Neuron (in vitro differentiated cells): ENCODE measurements around the gene LZIC.
A peak's percentile ranks its signal among the peaks of the same experiment; 100 is the strongest.
"Not testable (repeated sequence)": the region's sequence is repeated elsewhere in the genome, so short reads cannot be mapped to it uniquely, and the experiment has no call there.

Experiments used
- H2AFZ ChIP-seq: one replicate; pipeline ENCODE4 v1.6.1; 2013; ENCODE audit warnings: low read depth, mild to moderate bottlenecking, inconsistent platforms, low read length, moderate library complexity
- H3K27me3 ChIP-seq: one replicate; pipeline ENCODE4 v1.6.1; 2013; ENCODE audit warnings: low read length; ENCODE audit not compliant: insufficient read depth
- H3K36me3 ChIP-seq: one replicate; pipeline ENCODE4 v1.6.1; 2013; ENCODE audit warnings: low read length; ENCODE audit not compliant: insufficient read depth
- H3K4me1 ChIP-seq: one replicate; pipeline ENCODE4 v1.6.1; 2013; ENCODE audit warnings: low read length; ENCODE audit not compliant: insufficient read depth
- H3K4me3 ChIP-seq: 2 replicates; pipeline ENCODE4 v1.5.1; 2013; ENCODE audit warnings: mild to moderate bottlenecking, low read length, moderate library complexity
- H3K9me3 ChIP-seq: one replicate; pipeline ENCODE4 v1.6.1; 2013; ENCODE audit warnings: low read length

LZIC gene

GRCh38 chr1:9927259-9927658, 15.9 kb downstream of the LZIC start:
- H3K27me3 ChIP-seq = no peaks in the 10 kb centered on the region
- peaks cover 42% of the 10 kb centered on the region for H3K4me1 ChIP-seq
- no peak overlapping the region for H3K4me3 ChIP-seq
- H3K9me3 ChIP-seq = no peaks in the 10 kb centered on the region
- peaks cover 10% of the 10 kb centered on the region for H3K36me3 ChIP-seq
- H2AFZ ChIP-seq = no peak overlapping the region

DNA sequence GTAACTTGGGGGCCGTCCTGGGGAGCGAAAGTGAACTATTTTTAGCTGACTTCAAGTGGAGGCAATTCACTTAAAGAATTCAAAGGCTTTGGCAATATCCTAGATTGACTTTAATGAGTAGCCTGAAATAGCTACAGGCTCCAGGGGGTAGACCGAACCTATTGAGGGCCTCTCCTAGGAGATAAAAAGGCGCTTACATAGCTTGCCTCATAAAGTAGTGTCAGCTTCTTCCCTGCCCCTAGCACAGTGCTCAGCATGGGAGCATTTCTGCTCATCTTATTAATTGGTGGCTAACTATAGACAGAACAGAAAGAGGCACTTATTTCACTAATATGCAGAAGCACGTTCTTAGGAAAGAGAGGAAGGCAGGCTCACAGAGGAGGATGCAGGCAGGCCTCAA, 20.8 kb downstream of the LZIC start:
- peaks cover 30% of the 10 kb centered on the region for H3K4me1 ChIP-seq
- no peak overlapping the region for H2AFZ ChIP-seq
- no peaks in the 10 kb centered on the region for H3K9me3 ChIP-seq
- no peaks in the 10 kb centered on the region for H3K36me3 ChIP-seq
- no peaks in the 10 kb centered on the region for H3K27me3 ChIP-seq
- no peak overlapping the region for H3K4me3 ChIP-seq

DNA sequence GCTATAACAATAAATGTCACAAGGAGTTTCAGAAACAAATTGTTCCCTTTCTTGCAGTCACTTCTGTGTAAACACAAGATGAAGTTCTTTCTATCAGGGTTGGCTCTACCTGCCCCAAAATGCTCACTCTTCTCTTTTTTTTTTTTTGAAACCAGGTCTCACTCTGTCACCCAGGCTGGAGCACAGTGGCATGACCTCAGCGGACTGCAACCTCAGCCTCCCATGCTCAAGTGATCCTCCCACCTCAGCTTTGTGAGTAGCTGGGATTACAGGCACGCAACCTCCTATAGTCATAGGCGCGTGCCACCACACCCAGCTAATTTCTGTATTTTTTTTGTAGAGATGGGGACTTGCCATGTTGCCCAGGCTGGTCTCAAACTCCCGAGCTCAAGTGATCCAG, 22.6 kb downstream of the LZIC start:
- no peaks in the 10 kb centered on the region for H3K36me3 ChIP-seq
- H3K27me3 ChIP-seq = no peaks in the 10 kb centered on the region
- no peaks in the 10 kb centered on the region for H3K9me3 ChIP-seq
- H3K4me1 ChIP-seq = peaks cover 23% of the 10 kb centered on the region
- no peak overlapping the region for H3K4me3 ChIP-seq
- H2AFZ ChIP-seq = no peak overlapping the region

- H3K36me3 ChIP-seq = no peaks in the 10 kb centered on the region
- H3K9me3 ChIP-seq = no peaks in the 10 kb centered on the region
- H3K27me3 ChIP-seq = no peaks in the 10 kb centered on the region
- peaks cover 23% of the 10 kb centered on the region for H3K4me1 ChIP-seq
- H2AFZ ChIP-seq = no peak overlapping the region
- no peak overlapping the region for H3K4me3 ChIP-seq
These were observed 25.3 kb downstream of the LZIC start for GRCh38 chr1:9917901-9918300.

- H3K4me3 ChIP-seq, H3K27me3 ChIP-seq, H3K36me3 ChIP-seq, H3K9me3 ChIP-seq, H2AFZ ChIP-seq: not testable (repeated sequence)
- H3K4me1 ChIP-seq = peaks cover 19% of the 10 kb centered on the region
These were observed 25.7 kb downstream of the LZIC start for GRCh38 chr1:9917495-9917894.

GRCh38 chr1:9916452-9916851, 26.7 kb downstream of the LZIC start:
- no peaks in the 10 kb centered on the region for H3K27me3 ChIP-seq
- peaks cover 10% of the 10 kb centered on the region for H3K4me1 ChIP-seq
- H3K4me3 ChIP-seq = no peak overlapping the region
- H2AFZ ChIP-seq = no peak overlapping the region
- no peaks in the 10 kb centered on the region for H3K9me3 ChIP-seq
- no peaks in the 10 kb centered on the region for H3K36me3 ChIP-seq

DNA sequence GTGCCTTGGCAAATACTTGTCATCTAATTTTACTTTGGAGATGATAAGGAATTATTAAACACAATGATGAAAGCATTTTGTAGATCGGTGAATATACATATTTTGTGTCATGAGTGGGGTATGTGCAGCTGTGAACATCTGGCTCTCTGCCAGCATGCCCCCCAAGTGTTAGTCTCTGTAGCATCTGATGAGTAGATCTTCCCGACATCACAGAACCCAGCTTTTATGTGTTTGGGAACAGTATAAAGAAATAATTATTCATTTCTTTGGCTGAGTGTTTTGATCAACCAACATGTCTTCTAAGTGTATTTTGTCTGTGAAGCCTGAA, 28.6 kb downstream of the LZIC start:
- Histone ChIP-seq H3K4me3 (no peak overlapping the region), H3K36me3 (no peaks in the 10 kb centered on the region), H3K9me3 (no peaks in the 10 kb centered on the region), H2AFZ (no peak overlapping the region), H3K4me1 (peaks cover 13% of the 10 kb centered on the region), H3K27me3 (no peaks in the 10 kb centered on the region)

DNA sequence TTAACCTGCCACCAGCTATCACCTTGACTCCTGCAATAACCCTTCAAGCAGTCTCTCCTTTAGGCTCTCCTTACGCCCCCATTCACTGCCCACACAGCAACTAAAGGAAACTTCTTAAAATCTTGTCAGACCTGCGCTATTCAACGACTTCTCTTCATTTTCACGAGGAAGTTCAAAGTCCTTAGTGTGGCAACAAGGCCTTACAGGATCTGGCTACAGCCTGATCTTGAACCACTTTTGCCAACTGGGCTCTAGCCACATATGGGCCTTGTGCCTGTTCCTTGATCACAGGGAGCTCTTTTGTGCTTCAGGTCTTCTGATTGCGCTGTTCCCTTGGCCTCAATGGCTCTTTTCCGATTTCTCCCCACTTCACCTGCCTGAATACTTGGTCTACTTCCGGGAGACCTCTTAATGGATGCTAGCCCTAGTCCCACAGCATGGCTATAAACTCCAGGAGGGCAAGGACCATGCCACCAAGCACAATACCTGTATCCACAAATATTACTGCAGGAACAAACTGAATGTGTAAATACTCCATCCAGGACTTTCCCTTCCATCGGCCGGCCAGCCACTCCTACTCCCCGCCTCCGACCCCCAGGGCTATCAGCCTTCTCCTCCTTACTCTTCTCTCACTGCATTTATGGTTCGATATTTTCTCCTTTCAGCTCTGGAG, 30.8 kb downstream of the LZIC start:
- H3K4me1 ChIP-seq = peaks cover 22% of the 10 kb centered on the region
- no peaks in the 10 kb centered on the region for H3K27me3 ChIP-seq
- no peak overlapping the region for H3K4me3 ChIP-seq
- no peaks in the 10 kb centered on the region for H3K9me3 ChIP-seq
- no peak overlapping the region for H2AFZ ChIP-seq
- no peaks in the 10 kb centered on the region for H3K36me3 ChIP-seq

- H3K27me3 ChIP-seq = no peaks in the 10 kb centered on the region
- H3K4me1 ChIP-seq = peaks cover 18% of the 10 kb centered on the region
- peak overlapping the region; percentile 64 for H3K4me3 ChIP-seq
- no peaks in the 10 kb centered on the region for H3K36me3 ChIP-seq
- peak overlapping the region; percentile 90 for H2AFZ ChIP-seq
- H3K9me3 ChIP-seq = no peaks in the 10 kb centered on the region
These were observed 32.6 kb downstream of the LZIC start for GRCh38 chr1:9910423-9911178.

DNA sequence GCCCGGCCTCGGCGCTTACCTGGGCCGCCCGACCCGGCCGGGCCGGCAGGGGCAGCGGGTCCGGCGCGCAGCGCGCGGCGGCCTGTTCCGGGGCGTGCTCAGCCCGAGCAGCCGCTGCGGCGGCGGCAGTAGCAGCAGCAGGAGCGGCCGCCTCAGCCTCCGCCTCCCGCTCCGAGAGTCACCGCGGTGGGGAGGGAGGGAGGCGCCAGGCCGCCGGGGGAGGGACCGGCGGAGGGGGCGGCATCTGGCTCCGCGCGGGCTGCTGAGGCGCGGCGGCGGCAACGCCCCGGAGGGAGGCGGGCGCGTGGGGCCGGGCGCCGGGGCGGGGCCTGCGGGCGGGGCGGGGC, 33.1 kb downstream of the LZIC start, which contains the start of gene CTNNBIP1:
Gene CTNNBIP1, minus strand, starts transcription at position 194 of the 347 bp plus-strand sequence. CDS start 38,205 bp downstream, outside the sequence.
- Histone ChIP-seq H3K27me3 (no peaks in the 10 kb centered on the region), H3K4me1 (peaks cover 18% of the 10 kb centered on the region), H3K4me3 (peak within 1 kb of the TSS; percentile 87), H3K36me3 (no peaks in the 10 kb centered on the region), H3K9me3 (no peaks in the 10 kb centered on the region), H2AFZ (peak within 1 kb of the TSS; percentile 90)

GRCh38 chr1:9909234-9910046, 33.8 kb downstream of the LZIC start:
- H3K36me3 ChIP-seq = no peaks in the 10 kb centered on the region
- H2AFZ ChIP-seq = no peak overlapping the region
- H3K9me3 ChIP-seq = no peaks in the 10 kb centered on the region
- H3K4me1 ChIP-seq = peaks cover 16% of the 10 kb centered on the region
- H3K27me3 ChIP-seq = no peaks in the 10 kb centered on the region
- H3K4me3 ChIP-seq = peak overlapping the region; percentile 87

- H3K9me3 ChIP-seq = no peaks in the 10 kb centered on the region
- no peaks in the 10 kb centered on the region for H3K36me3 ChIP-seq
- H3K4me1 ChIP-seq = peaks cover 12% of the 10 kb centered on the region
- no peaks in the 10 kb centered on the region for H3K27me3 ChIP-seq
- no peak overlapping the region for H2AFZ ChIP-seq
- peak overlapping the region; percentile 87 for H3K4me3 ChIP-seq
These were observed 34.3 kb downstream of the LZIC start for GRCh38 chr1:9908871-9909233.

DNA sequence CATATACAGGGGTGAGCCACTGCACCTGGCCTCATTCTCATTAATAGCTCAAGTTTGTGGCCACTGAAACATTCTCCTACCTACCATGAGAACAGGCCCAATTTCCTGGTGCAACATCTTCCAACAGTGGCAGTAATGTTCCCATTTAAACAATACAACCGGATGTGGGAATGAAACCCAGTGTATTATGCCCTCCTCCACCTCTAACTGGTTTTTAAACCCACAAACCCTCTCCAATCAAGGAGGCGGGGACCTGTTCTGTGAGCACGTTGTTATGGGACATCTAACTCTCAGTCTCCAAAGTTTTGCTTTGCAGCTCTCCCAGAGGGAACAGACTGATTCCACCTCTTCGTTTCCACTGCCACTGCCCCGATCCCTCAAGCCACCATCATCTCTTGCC, 35.8 kb downstream of the LZIC start:
- H3K9me3 ChIP-seq = no peaks in the 10 kb centered on the region
- peaks cover 12% of the 10 kb centered on the region for H3K4me1 ChIP-seq
- no peak overlapping the region for H2AFZ ChIP-seq
- no peak overlapping the region for H3K4me3 ChIP-seq
- no peaks in the 10 kb centered on the region for H3K27me3 ChIP-seq
- no peaks in the 10 kb centered on the region for H3K36me3 ChIP-seq
